Neural cell (in vitro differentiated cells): Measurements from ENCODE around the gene TSC22D3. TPM values are rescaled to one million over a fixed set of nuclear protein-coding genes. Genes with fewer than 3 reads are reported as not detected.

Source experiments
- H2AFZ ChIP-seq: fragments of 200-600, 300-800 bp; sonication (generic), shearing (Covaris generic); 2 replicates; pipeline ENCODE4 v1.6.0; 2014; ENCODE audit warnings: low read depth, mild to moderate bottlenecking, antibody characterized with exemption, low read length, moderate library complexity
- H3F3A ChIP-seq: fragments of 200-600 bp; shearing (Covaris generic); 2 replicates; pipeline ENCODE4 v1.6.1; 2016; ENCODE audit warnings: mild to moderate bottlenecking, moderate library complexity, mixed read lengths, antibody characterized with exemption, low read length; ENCODE audit not compliant: insufficient read depth, poor library complexity, severe bottlenecking
- H3K27ac ChIP-seq: fragments of 200-600, 300-800 bp; sonication (generic), shearing (Covaris generic); 2 replicates; pipeline ENCODE4 v1.5.1; 2014; ENCODE audit warnings: mild to moderate bottlenecking, low read length, moderate library complexity
- H3K27me3 ChIP-seq: fragments of 300-800, 200-600 bp; sonication (generic), shearing (Covaris generic); 2 replicates; pipeline ENCODE4 v1.6.0; 2014; ENCODE audit warnings: mild to moderate bottlenecking, low read depth, low read length, moderate library complexity; ENCODE audit not compliant: insufficient read depth
- H3K36me3 ChIP-seq: fragments of 300-800, 200-600 bp; sonication (generic), shearing (Covaris generic); 2 replicates; pipeline ENCODE4 v1.5.1; 2014; ENCODE audit warnings: mild to moderate bottlenecking, antibody characterized with exemption, low read length, moderate library complexity; ENCODE audit not compliant: insufficient read depth
- H3K4me2 ChIP-seq: fragments of 300-800, 200-600 bp; sonication (generic), shearing (Covaris generic); 2 replicates; pipeline ENCODE4 v1.6.0; 2014; ENCODE audit warnings: mild to moderate bottlenecking, low read length
- H3K4me3 ChIP-seq: fragments of 300-800, 200-600 bp; sonication (generic), shearing (Covaris generic); 2 replicates; pipeline ENCODE4 v1.5.1; 2014; ENCODE audit warnings: mild to moderate bottlenecking, low read length, moderate library complexity
- H3K79me2 ChIP-seq: fragments of 200-600 bp; shearing (Covaris generic); replicated peaks from 2 replicates; pipeline ENCODE4 v1.6.0; 2014; ENCODE audit warnings: mild to moderate bottlenecking, low read length, moderate library complexity; ENCODE audit not compliant: insufficient read depth
- H3K9ac ChIP-seq: fragments of 300-800, 200-600 bp; sonication (generic), shearing (Covaris generic); 2 replicates; pipeline ENCODE4 v1.6.1; 2016; ENCODE audit warnings: mild to moderate bottlenecking, low read length, mixed read lengths
- H3K9me2 ChIP-seq: fragments of 200-600 bp; shearing (Covaris generic); 2 replicates; pipeline ENCODE4 v1.6.1; 2016; ENCODE audit warnings: mild to moderate bottlenecking, low read length, mixed read lengths; ENCODE audit not compliant: insufficient read depth
- H3K9me3 ChIP-seq: fragments of 200-600, 300-800 bp; sonication (generic), shearing (Covaris generic); 2 replicates; pipeline ENCODE4 v1.6.1; 2016; ENCODE audit warnings: mild to moderate bottlenecking, mixed run types, low read length, moderate library complexity, mixed read lengths
- H4K20me1 ChIP-seq: fragments of 200-600 bp; shearing (Covaris generic); 2 replicates; pipeline ENCODE4 v1.6.1; 2016; ENCODE audit warnings: mild to moderate bottlenecking, mixed run types; ENCODE audit not compliant: insufficient read depth
- EP300 ChIP-seq: fragments of 450-650 bp; conservative IDR thresholded peaks from 2 replicates; pipeline ENCODE4 v1.6.1; 2014; ENCODE audit warnings: antibody characterized with exemption, mild to moderate bottlenecking, moderate library complexity; ENCODE audit not compliant: poor library complexity, severe bottlenecking
- EZH2 ChIP-seq: fragments of 200-600, 300-800 bp; shearing (Covaris generic), sonication (generic); IDR thresholded peaks from 2 replicates; pipeline ENCODE4 v1.6.1; 2014; ENCODE audit warnings: antibody characterized with exemption, low read length, borderline replicate concordance, mild to moderate bottlenecking; ENCODE audit not compliant: insufficient read depth, poor library complexity, severe bottlenecking
- MXI1 ChIP-seq: fragments of 450-650 bp; conservative IDR thresholded peaks from 2 replicates; pipeline ENCODE4 v1.6.1; 2014; ENCODE audit warnings: antibody characterized with exemption, mild to moderate bottlenecking; ENCODE audit not compliant: poor library complexity, severe bottlenecking
- POLR2AphosphoS5 ChIP-seq: IDR thresholded peaks from 2 replicates; pipeline ENCODE4 v1.6.1; 2012
- RAD21 ChIP-seq: fragments of 450-650 bp; conservative IDR thresholded peaks from 2 replicates; pipeline ENCODE4 v1.6.1; 2014; ENCODE audit warnings: antibody characterized with exemption, mild to moderate bottlenecking, moderate library complexity
- SMC3 ChIP-seq: fragments of 450-650 bp; conservative IDR thresholded peaks from 2 replicates; pipeline ENCODE4 v1.6.1; 2014; ENCODE audit warnings: antibody characterized with exemption, mild to moderate bottlenecking, moderate library complexity; ENCODE audit not compliant: poor library complexity
- TAF1 ChIP-seq: IDR thresholded peaks from 2 replicates; pipeline ENCODE4 v1.6.1; 2012; ENCODE audit warnings: low read depth
- polyA plus RNA-seq: library from polyadenylated mRNA; depleted of rRNA; stranded (reverse); fragments of >200 nt; gene quantifications from 2 replicates; pipeline ENCODE4 v1.2.3, GENCODE V29; 2014
- TF ChIP-seq, protein P1 (sequence below): IDR thresholded peaks from 2 replicates; pipeline ENCODE4 v1.6.1; 2012; ENCODE audit warnings: borderline replicate concordance
- TF ChIP-seq, protein P2 (sequence below): fragments of 450-650 bp; IDR thresholded peaks from 2 replicates; pipeline ENCODE4 v1.5.1; 2014; ENCODE audit warnings: antibody characterized with exemption, mild to moderate bottlenecking, moderate library complexity; ENCODE audit not compliant: poor library complexity, severe bottlenecking

The TSC22D3 gene
- polyA plus RNA-seq, 1 donor from 2014 or later: 96.8 TPM

DNA sequence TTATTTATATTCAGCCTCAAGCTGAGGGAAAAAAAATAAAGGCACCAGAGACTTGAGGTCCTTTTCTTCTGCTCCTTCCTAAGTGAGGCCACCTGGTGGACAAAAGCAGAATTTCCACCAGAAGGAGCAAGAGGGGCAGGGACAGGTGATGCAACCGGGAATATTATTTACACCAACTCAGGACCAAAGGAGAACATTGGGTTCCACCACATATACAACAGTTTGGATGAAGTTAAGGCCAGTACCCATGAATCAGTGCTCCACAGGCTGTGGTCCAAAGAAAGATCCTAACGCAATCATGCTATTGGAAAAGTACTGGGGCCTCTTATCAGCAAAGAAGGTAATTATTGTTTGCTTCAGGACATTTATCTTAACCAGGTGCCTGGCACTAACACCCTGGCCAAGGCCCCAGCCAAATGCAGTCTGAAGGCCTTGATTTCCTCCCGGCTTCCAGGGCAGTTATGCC, 57.4 kb downstream of the TSC22D3 start:
- H3K27me3 ChIP-seq: no peaks in the 10 kb centered on the region
- no peak overlapping the region for H3K4me3 ChIP-seq
- TF ChIP-seq RAD21: peak; percentile 62
- TF ChIP-seq, protein P1, sequence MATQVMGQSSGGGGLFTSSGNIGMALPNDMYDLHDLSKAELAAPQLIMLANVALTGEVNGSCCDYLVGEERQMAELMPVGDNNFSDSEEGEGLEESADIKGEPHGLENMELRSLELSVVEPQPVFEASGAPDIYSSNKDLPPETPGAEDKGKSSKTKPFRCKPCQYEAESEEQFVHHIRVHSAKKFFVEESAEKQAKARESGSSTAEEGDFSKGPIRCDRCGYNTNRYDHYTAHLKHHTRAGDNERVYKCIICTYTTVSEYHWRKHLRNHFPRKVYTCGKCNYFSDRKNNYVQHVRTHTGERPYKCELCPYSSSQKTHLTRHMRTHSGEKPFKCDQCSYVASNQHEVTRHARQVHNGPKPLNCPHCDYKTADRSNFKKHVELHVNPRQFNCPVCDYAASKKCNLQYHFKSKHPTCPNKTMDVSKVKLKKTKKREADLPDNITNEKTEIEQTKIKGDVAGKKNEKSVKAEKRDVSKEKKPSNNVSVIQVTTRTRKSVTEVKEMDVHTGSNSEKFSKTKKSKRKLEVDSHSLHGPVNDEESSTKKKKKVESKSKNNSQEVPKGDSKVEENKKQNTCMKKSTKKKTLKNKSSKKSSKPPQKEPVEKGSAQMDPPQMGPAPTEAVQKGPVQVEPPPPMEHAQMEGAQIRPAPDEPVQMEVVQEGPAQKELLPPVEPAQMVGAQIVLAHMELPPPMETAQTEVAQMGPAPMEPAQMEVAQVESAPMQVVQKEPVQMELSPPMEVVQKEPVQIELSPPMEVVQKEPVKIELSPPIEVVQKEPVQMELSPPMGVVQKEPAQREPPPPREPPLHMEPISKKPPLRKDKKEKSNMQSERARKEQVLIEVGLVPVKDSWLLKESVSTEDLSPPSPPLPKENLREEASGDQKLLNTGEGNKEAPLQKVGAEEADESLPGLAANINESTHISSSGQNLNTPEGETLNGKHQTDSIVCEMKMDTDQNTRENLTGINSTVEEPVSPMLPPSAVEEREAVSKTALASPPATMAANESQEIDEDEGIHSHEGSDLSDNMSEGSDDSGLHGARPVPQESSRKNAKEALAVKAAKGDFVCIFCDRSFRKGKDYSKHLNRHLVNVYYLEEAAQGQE: no peak
- TF ChIP-seq, protein P2, sequence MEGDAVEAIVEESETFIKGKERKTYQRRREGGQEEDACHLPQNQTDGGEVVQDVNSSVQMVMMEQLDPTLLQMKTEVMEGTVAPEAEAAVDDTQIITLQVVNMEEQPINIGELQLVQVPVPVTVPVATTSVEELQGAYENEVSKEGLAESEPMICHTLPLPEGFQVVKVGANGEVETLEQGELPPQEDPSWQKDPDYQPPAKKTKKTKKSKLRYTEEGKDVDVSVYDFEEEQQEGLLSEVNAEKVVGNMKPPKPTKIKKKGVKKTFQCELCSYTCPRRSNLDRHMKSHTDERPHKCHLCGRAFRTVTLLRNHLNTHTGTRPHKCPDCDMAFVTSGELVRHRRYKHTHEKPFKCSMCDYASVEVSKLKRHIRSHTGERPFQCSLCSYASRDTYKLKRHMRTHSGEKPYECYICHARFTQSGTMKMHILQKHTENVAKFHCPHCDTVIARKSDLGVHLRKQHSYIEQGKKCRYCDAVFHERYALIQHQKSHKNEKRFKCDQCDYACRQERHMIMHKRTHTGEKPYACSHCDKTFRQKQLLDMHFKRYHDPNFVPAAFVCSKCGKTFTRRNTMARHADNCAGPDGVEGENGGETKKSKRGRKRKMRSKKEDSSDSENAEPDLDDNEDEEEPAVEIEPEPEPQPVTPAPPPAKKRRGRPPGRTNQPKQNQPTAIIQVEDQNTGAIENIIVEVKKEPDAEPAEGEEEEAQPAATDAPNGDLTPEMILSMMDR: peak; percentile 66
- TF ChIP-seq TAF1: no peak
- TF ChIP-seq SMC3: peak; percentile 77
- no peak for TF ChIP-seq EP300
- TF ChIP-seq EZH2: no peak
- no peak for TF ChIP-seq POLR2AphosphoS5
- TF ChIP-seq MXI1: no peak
- no peak overlapping the region for H3K9ac ChIP-seq
- H3K36me3 ChIP-seq: no peaks in the 10 kb centered on the region
- H3K9me2 ChIP-seq: no peaks in the 10 kb centered on the region
- H3K4me2 ChIP-seq: no peak overlapping the region
- H2AFZ ChIP-seq: no peak overlapping the region
- no peaks in the 10 kb centered on the region for H4K20me1 ChIP-seq
- no peaks in the 10 kb centered on the region for H3K79me2 ChIP-seq
- no peaks in the 10 kb centered on the region for H3K9me3 ChIP-seq
- no peaks in the 10 kb centered on the region for H3F3A ChIP-seq
- H3K27ac ChIP-seq: no peak overlapping the region

DNA sequence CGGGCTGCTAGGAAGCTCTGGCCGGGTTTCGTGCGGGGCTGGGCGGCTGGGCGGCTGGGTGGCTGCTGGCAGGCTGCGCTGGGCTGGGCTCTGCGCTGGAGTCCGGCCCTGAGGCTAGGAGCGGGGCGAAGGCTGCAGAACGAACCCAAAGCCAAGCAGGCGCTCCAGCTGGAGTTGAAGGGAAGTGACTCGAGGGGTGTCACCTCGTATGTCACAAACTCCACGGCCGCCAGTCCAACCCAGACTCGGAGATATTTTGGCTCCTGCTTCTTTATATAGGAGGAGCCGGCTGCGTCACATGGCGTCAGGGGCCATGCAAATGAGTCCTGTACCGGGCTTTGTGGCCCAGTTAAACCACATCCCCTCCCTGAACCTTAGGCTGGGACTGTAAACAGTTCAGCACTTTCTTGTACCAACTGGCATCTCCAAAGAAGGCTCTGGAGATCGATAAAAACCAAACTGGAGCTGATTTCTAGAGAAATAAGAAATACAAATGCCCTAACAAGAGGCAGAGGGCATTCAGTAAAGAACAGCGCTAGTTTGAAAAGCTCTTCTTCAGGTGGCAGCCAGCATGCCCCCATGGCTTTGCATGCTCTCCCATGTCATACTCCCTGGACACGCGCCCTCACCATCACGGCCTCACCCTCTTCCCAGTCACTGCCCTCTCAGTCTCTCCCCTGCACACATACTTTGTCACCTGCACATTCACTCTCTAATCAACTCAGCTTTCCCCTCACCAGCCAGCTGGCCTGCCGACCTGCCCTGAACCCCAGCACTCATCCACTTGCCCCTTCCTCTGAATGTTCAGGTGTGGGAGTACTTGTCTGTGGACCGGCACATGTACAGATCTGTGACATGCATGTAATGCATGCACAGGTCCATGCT, 58.5 kb downstream of the TSC22D3 start:
- Histone ChIP-seq H3K79me2 (no peaks in the 10 kb centered on the region), H4K20me1 (no peaks in the 10 kb centered on the region), H3K4me3 (peak overlapping the region; percentile 72), H3K27me3 (no peaks in the 10 kb centered on the region), H3K9me2 (no peaks in the 10 kb centered on the region), H2AFZ (peak overlapping the region; percentile 40), H3K27ac (peak overlapping the region; percentile 12), H3F3A (no peaks in the 10 kb centered on the region), H3K9me3 (no peaks in the 10 kb centered on the region), H3K9ac (peak overlapping the region; percentile 74), H3K36me3 (no peaks in the 10 kb centered on the region), H3K4me2 (no peak overlapping the region)
- TF ChIP-seq EP300: no peak
- TF ChIP-seq, protein P2: no peak
- TF ChIP-seq EZH2: no peak
- TF ChIP-seq RAD21: no peak
- TF ChIP-seq POLR2AphosphoS5: peak; percentile 13
- TF ChIP-seq TAF1: peak; percentile 14
- TF ChIP-seq MXI1: no peak
- no peak for TF ChIP-seq SMC3
- TF ChIP-seq, protein P1: no peak
